ENCODE measurements around the gene TEX101.

- TF ChIP-seq, protein P1, sequence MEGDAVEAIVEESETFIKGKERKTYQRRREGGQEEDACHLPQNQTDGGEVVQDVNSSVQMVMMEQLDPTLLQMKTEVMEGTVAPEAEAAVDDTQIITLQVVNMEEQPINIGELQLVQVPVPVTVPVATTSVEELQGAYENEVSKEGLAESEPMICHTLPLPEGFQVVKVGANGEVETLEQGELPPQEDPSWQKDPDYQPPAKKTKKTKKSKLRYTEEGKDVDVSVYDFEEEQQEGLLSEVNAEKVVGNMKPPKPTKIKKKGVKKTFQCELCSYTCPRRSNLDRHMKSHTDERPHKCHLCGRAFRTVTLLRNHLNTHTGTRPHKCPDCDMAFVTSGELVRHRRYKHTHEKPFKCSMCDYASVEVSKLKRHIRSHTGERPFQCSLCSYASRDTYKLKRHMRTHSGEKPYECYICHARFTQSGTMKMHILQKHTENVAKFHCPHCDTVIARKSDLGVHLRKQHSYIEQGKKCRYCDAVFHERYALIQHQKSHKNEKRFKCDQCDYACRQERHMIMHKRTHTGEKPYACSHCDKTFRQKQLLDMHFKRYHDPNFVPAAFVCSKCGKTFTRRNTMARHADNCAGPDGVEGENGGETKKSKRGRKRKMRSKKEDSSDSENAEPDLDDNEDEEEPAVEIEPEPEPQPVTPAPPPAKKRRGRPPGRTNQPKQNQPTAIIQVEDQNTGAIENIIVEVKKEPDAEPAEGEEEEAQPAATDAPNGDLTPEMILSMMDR (IDR thresholded peaks at IDR 0.05) = no peak
- no peak for TF ChIP-seq POLR2A (IDR thresholded peaks at IDR 0.05)
These were observed 47.7 kb downstream of the TEX101 start for GRCh38 chr19:43462383-43462782.

All from thyroid gland (tissue), 4 donors.